RWPE2 (cell line): ENCODE data around the gene NDST1.

Experiments used
- ATAC-seq: fragments of 200-7000 bp; cut with Tn5 transposase; 3 replicates; pipeline ENCODE4 v1.9.1; 2021; ENCODE audit warnings: low read depth
- DNase-seq: peaks from one replicate; pipeline ENCODE4 v3.0.0-alpha.2; 2020; ENCODE audit warnings: low spot score
- H3K27ac ChIP-seq: fragments of 450-650 bp; 2 replicates; pipeline ENCODE4 v1.5.1; 2017; ENCODE audit warnings: mild to moderate bottlenecking; ENCODE audit not compliant: poor library complexity, severe bottlenecking
- H3K27me3 ChIP-seq: fragments of 250-450 bp; sonication (Bioruptor Pico); 2 replicates; pipeline ENCODE4 v1.5.1; 2021; ENCODE audit warnings: mild to moderate bottlenecking, moderate library complexity; ENCODE audit not compliant: insufficient read depth, poor library complexity, severe bottlenecking
- H3K36me3 ChIP-seq: fragments of 250-450 bp; sonication (Bioruptor Pico); 2 replicates; pipeline ENCODE4 v1.5.1; 2020; ENCODE audit warnings: low read depth, mild to moderate bottlenecking, moderate library complexity
- H3K4me1 ChIP-seq: fragments of 250-450 bp; sonication (Bioruptor Pico); 2 replicates; pipeline ENCODE4 v1.5.1; 2021; ENCODE audit warnings: mild to moderate bottlenecking, moderate library complexity; ENCODE audit not compliant: insufficient read depth, poor library complexity, severe bottlenecking
- H3K4me3 ChIP-seq: fragments of 250-450 bp; sonication (Bioruptor Pico); 2 replicates; pipeline ENCODE4 v1.5.1; 2021; ENCODE audit warnings: mild to moderate bottlenecking, moderate library complexity; ENCODE audit not compliant: severe bottlenecking
- H3K9me3 ChIP-seq: fragments of 250-450 bp; sonication (Bioruptor Pico); 2 replicates; pipeline ENCODE4 v1.5.1; 2021; ENCODE audit warnings: mild to moderate bottlenecking, moderate library complexity; ENCODE audit not compliant: severe bottlenecking
- CTCF ChIP-seq: fragments of 450-650 bp; IDR thresholded peaks from one replicate; pipeline ENCODE4 v1.5.1; 2017; ENCODE audit warnings: mild to moderate bottlenecking, moderate library complexity; ENCODE audit not compliant: poor library complexity, severe bottlenecking

The NDST1 gene

GRCh38 chr5:150559701-150560100, 51.8 kb downstream of the NDST1 start:
- Histone ChIP-seq H3K27me3 (no peaks in the 10 kb centered on the region), H3K36me3 (no peaks in the 10 kb centered on the region), H3K27ac (no peak overlapping the region), H3K4me3 (no peak overlapping the region), H3K9me3 (no peaks in the 10 kb centered on the region), H3K4me1 (peaks cover 12% of the 10 kb centered on the region)
- ATAC-seq (peak; percentile 42), DNase-seq (no peak)
- no peak for TF ChIP-seq CTCF

- Histone ChIP-seq H3K4me1 (peaks cover 12% of the 10 kb centered on the region), H3K36me3 (no peaks in the 10 kb centered on the region), H3K9me3 (no peaks in the 10 kb centered on the region), H3K27ac (no peak overlapping the region), H3K27me3 (no peaks in the 10 kb centered on the region), H3K4me3 (no peak overlapping the region)
- DNase-seq (no peak), ATAC-seq (peak; percentile 82)
- peak; percentile 98 for TF ChIP-seq CTCF
Measured at GRCh38 chr5:150560401-150561191, 52.7 kb downstream of the NDST1 start.

- H3K36me3 ChIP-seq = no peaks in the 10 kb centered on the region
- DNase-seq (no peak), ATAC-seq (no peak)
- no peaks in the 10 kb centered on the region for H3K9me3 ChIP-seq
- peaks cover 12% of the 10 kb centered on the region for H3K4me1 ChIP-seq
- H3K27me3 ChIP-seq = no peaks in the 10 kb centered on the region
- no peak overlapping the region for H3K4me3 ChIP-seq
- peak; percentile 72 for TF ChIP-seq CTCF
- no peak overlapping the region for H3K27ac ChIP-seq
Measured at GRCh38 chr5:150561192-150561512, 53.2 kb downstream of the NDST1 start.

GRCh38 chr5:150561571-150562275, 53.8 kb downstream of the NDST1 start:
- no peak overlapping the region for H3K27ac ChIP-seq
- no peaks in the 10 kb centered on the region for H3K9me3 ChIP-seq
- no peaks in the 10 kb centered on the region for H3K27me3 ChIP-seq
- no peaks in the 10 kb centered on the region for H3K36me3 ChIP-seq
- H3K4me1 ChIP-seq = peaks cover 12% of the 10 kb centered on the region
- DNase-seq (no peak), ATAC-seq (no peak)
- TF ChIP-seq CTCF = no peak
- no peak overlapping the region for H3K4me3 ChIP-seq

- Histone ChIP-seq H3K36me3 (no peaks in the 10 kb centered on the region), H3K9me3 (no peaks in the 10 kb centered on the region), H3K27ac (no peak overlapping the region), H3K27me3 (no peaks in the 10 kb centered on the region), H3K4me1 (peaks cover 12% of the 10 kb centered on the region), H3K4me3 (no peak overlapping the region)
- TF ChIP-seq CTCF = peak; percentile 86
- DNase-seq = peak; percentile 10
- no peak for ATAC-seq
Measured at GRCh38 chr5:150562832-150563231, 54.9 kb downstream of the NDST1 start.
